Fibroblast of pulmonary artery (primary cell): ENCODE results near the gene ELF2.

ENCODE experiments used
- DNase-seq: peaks from one replicate; pipeline ENCODE4 v3.0.0-alpha.2; 2010; ENCODE audit warnings: low read depth
- H3K4me3 ChIP-seq: replicated peaks from 2 replicates; pipeline ENCODE4 v1.5.1; 2011; ENCODE audit warnings: low read depth, mild to moderate bottlenecking, control low read depth, low read length, moderate library complexity
- TF ChIP-seq, protein P1 (sequence below): IDR thresholded peaks from 2 replicates; pipeline ENCODE4 v1.5.1; 2011; ENCODE audit warnings: mild to moderate bottlenecking, control low read depth, low read length, inconsistent platforms; ENCODE audit errors: missing control alignments

Gene ELF2

DNA sequence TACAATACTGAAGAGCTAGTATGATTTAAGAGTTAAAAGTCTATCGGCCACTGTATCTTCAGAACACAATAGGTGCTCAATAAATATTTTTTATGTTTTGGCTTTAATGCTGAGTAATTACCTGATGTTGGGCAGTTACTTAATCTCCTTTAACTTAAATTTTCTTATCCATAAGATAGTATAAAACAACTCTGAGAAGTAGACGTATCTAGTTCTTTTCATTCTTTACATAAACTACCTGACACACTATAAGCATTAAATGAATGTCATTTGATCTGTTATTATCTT, 22.9 kb downstream of the ELF2 start:
- TF ChIP-seq, protein P1, sequence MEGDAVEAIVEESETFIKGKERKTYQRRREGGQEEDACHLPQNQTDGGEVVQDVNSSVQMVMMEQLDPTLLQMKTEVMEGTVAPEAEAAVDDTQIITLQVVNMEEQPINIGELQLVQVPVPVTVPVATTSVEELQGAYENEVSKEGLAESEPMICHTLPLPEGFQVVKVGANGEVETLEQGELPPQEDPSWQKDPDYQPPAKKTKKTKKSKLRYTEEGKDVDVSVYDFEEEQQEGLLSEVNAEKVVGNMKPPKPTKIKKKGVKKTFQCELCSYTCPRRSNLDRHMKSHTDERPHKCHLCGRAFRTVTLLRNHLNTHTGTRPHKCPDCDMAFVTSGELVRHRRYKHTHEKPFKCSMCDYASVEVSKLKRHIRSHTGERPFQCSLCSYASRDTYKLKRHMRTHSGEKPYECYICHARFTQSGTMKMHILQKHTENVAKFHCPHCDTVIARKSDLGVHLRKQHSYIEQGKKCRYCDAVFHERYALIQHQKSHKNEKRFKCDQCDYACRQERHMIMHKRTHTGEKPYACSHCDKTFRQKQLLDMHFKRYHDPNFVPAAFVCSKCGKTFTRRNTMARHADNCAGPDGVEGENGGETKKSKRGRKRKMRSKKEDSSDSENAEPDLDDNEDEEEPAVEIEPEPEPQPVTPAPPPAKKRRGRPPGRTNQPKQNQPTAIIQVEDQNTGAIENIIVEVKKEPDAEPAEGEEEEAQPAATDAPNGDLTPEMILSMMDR, result no peak
- DNase-seq, result no peak
- H3K4me3 ChIP-seq, result no peak overlapping the region

DNA sequence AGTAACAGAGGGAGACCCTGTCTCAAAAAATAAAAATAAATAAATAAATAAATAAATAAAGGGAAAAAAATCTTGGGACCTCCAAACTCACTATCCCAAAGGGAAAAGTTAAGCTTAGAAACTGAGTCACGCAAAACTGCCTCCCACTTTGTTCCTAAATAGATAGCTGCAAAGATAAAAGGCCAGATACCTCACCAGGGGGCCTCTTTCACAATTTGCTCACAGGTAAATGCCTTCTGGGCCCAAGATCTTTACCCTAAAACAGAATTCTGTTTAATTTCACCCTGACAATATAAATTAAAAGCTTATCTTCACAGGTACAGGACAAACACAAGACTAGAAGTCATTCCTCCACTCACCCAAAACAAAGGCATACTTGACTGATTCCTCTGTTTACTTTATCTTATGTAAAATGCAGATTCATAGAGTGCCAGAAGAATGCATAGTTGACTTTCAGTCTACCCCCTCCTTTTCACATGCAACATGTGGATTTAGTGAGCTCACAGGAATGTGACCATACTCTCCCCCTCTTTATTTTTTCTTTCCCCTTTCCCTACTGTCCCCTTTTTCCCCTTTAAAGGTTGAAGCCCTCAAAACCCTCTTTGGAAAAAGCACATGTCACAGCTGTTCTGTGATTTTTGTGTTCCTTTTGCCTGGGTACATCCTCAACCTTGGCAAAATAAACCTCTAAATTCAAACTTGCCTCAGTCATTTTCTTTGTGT, 23.4 kb downstream of the ELF2 start:
- peak; percentile 29 for DNase-seq

DNA sequence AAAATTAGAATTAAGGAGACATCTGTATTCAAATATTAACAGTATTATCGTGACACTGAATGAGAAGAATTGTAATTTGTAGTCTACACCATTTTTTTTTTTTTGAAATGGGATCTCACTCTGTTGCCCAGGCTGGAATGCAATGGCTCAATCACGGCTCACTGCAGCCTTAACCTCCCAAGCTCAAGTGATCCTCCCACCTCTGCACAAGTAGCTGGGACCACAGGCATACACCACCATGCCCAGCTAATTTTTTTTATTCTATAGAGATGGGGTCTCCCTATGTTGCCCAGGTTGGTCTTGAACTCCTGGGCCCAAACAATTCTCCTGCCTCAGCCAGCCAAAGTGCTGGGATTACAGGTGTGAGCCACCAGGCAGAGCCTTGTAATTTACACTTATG, 24.8 kb downstream of the ELF2 start:
- no peak for DNase-seq
- H3K4me3 ChIP-seq, result no peak overlapping the region
- TF ChIP-seq, protein P1, result no peak

More for the DNA sequence above, 23.4 kb downstream of the ELF2 start:
- no peak overlapping the region for H3K4me3 ChIP-seq
- TF ChIP-seq, protein P1, result no peak

DNA sequence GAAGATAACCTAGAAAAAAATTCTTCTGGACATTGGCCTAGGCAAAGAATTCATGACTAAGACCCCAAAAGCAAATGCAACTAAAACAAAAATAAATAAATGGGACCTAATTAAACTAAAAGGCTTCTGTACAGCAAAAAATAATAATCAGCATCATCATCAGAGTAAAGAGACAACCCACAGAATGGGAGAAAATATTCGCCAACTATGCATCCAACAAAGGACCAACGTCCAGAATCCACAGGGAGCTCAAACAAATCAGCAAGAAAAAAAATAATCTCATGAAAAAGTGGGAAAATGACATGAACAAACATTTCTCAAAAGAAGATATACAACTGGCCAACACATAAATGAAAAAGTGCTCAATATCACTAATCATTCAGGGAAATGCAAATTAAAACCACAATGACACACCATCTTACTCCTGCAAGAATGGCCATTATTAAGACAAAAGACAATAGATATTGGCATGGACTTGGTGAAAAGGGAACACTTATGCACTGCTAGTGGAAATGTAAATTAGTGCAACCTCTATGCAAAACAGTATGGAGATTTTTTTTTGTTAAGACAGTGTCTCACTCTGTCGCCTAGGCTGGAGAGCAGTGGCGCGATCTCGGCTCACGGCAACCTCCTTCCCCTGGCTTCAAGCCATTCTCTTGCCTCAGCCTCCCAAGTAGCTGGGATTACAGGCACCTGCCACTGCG, 29.9 kb downstream of the ELF2 start:
- no peak overlapping the region for H3K4me3 ChIP-seq
- TF ChIP-seq, protein P1, result no peak
- DNase-seq, result no peak

DNA sequence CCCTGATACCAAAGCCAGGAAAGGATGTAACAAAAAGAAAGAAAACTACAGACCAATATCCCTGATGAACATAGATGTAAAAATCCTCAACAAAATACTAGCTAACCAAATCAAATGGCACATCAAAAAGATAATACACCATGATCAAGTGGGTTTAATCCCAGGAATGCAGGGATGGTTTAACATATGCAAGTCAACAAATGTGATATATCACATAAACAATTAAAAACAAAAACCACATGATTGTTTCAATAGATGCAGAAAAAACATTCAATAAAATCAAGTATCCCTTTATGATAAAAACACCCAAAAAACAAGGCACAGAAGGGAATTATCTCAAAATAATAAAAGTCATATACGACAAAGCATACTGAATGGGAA, 31.5 kb downstream of the ELF2 start:
- no peak overlapping the region for H3K4me3 ChIP-seq
- DNase-seq, result no peak
- TF ChIP-seq, protein P1, result no peak

DNA sequence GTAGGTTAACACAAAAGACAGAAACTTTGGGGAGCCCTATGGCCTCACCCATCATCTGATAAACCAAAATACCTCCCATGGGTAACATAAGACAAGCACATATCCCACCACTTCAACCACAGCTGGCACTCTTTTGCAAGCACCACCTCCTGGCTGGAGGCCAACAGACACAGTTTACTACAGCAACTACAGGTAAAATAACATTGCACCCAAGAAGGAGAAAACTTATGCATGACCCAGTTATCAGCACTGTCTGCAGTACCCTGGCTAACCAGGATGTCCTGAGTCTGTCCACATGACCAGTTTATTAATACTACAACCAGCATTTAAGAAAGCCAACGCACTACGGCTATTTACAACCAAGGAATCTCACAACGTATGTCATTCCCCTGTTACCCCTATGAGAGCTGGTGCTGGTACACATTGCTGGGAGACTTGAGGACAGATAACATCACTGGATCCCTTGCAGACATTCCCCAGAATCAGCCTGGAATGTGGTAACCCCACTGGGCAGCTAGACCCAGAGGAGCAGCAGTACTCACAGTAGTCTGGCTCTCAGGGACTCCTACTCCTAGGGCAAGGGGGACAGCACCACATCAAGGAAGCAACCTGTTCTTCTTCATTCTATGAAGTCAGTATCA, 32.0 kb downstream of the ELF2 start:
- DNase-seq, result peak; percentile 8
- TF ChIP-seq, protein P1, result no peak
- no peak overlapping the region for H3K4me3 ChIP-seq
